ENCODE measurements around the gene MOCOS.
"Not testable (repeated sequence)": the region's sequence is repeated elsewhere in the genome, so short reads cannot be mapped to it uniquely, and the experiment has no call there.

MOCOS gene

GRCh38 chr18:36200354-36200771 is 13.1 kb downstream of the MOCOS start:
- DNase-seq (ENCODE audit: low spot score) = no peak

GRCh38 chr18:36201765-36202164 is 14.5 kb downstream of the MOCOS start:
- no peak for DNase-seq (ENCODE audit: low spot score)

- no peak for DNase-seq (ENCODE audit: low spot score)
Measured at GRCh38 chr18:36203360-36203895, 16.1 kb downstream of the MOCOS start.

- no peak for DNase-seq (ENCODE audit: low spot score)
Measured at GRCh38 chr18:36205166-36205565, 17.9 kb downstream of the MOCOS start.

DNA sequence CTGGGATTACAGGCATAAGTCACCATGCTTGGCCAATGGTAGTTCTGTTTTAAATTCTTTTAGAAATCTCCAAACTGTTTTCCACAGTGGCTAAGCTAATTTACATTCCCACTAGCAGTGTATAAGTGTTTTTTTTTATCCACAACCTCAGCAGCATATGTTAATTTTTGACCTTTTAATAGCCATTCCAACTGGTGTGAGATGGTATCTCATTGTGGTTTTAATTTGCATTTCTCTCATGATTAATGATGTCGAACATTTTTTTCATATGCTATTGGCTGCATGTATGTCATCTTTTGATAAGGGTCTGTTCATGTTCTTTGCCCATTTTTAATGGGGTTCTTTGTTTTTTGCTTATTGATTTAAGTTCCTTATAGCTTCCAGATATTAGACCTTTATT is 20.0 kb downstream of the MOCOS start:
- DNase-seq (ENCODE audit: low spot score) = no peak

DNA sequence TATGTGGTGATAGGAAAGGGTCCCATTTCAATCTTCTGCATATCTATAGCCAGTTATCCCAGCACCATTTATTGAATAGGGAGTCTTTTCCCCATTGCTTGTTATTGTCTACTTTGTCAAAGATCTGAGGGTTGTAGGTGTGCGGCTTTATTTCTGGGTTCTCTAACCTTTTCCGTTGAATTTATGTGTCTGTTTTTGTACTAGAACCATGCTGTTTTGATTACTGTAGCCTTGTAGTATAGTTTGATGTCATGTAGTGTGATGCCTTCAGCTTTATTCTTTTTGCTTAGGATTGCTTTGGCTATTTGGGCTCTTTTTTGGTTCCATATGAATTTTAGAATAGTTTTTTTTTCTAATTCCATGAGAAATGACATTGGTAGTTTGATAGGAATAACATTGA is 20.7 kb downstream of the MOCOS start:
- not testable (repeated sequence) for DNase-seq (ENCODE audit: low spot score)

DNA sequence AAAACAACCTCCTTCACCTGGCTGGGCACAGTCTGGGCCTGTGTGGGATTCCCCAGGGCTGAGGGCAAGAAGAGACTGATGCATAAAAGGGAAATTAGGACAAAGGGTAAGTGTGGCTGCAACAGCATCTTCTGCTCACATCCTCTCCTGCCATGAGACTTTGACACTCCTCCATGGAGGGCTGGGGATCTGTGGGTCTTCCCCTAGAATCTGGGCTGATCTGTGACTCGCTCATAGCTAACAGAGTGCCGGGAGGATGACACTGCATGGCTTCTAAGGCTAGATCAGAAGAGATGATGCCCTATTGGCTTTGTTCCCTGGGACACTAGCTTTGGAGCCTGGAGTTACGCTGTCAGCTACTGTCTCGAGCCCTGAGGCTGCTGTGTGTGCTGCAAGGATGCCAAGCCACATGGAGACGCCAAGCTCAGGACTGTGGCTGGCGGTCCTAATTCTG is 24.3 kb downstream of the MOCOS start:
- DNase-seq (ENCODE audit: low spot score) = no peak

- no peak for DNase-seq (ENCODE audit: low spot score)
Measured at GRCh38 chr18:36212301-36213171, 25.2 kb downstream of the MOCOS start.

DNA sequence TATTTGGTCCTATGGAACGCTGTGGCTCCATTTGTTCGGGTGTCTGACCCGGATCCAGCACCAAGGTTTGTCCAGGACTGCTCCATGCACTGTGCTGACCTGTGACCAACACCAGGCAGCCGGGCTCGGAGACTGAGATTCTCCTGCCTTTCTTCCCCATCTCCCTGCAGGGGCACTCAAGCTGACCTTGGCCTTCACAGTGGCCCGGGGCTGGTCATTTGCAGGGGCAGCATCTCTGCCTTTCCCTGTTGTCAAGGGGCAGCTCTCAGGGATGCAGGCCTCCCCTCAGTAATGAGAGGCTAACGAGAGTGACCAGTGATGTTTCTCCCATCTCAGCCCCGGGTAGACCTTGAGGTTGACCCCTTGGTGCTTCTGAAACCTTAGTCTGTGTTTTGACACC is 27.5 kb downstream of the MOCOS start:
- no peak for DNase-seq (ENCODE audit: low spot score)

GRCh38 chr18:36215577-36215976 is 28.3 kb downstream of the MOCOS start:
- DNase-seq (ENCODE audit: low spot score) = no peak

GRCh38 chr18:36217348-36217747 is 30.1 kb downstream of the MOCOS start:
- DNase-seq (ENCODE audit: low spot score) = no peak

DNA sequence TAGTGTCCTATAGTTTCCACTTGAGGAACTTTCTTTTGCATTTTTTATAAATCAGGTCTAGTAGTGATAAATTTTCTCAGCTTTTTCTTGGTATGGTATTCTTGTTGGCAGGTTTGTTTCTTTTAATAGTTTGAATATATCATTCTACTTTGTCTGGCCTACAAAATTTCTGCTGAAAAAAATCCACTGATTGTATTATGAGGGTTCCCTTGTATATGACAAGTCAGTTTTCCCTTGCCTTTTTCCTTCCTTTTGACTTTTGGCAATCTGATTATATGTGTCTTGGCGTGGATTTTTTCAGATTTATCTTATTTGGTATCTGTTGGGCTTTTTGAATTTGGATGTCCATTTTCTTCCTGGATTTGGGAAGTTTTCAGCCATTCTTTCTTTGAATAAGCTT is 41.9 kb downstream of the MOCOS start:
- DNase-seq (ENCODE audit: low spot score) = no peak

GRCh38 chr18:36240510-36240909 is 53.2 kb downstream of the MOCOS start:
- not testable (repeated sequence) for DNase-seq (ENCODE audit: low spot score)

DNA sequence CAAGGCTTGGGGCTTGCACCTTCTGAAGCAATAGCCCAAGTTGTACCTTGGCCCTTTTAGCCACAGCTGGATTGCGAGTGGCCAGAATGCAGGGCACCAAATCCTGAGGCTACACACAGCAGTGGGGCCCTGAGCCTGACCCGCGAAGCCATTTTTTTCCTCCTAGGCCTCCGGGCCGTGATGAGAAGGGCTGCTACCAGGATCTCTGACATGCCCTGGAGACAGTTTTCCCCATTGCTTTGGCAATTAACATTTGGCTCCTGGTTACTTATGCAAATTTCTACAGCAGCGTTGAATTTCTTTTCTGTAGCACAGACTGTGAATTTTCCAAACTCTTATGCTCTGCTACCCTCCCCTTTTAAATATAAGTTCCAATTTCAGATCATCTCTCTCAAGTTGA is 54.5 kb downstream of the MOCOS start:
- no peak for DNase-seq (ENCODE audit: low spot score)

DNA sequence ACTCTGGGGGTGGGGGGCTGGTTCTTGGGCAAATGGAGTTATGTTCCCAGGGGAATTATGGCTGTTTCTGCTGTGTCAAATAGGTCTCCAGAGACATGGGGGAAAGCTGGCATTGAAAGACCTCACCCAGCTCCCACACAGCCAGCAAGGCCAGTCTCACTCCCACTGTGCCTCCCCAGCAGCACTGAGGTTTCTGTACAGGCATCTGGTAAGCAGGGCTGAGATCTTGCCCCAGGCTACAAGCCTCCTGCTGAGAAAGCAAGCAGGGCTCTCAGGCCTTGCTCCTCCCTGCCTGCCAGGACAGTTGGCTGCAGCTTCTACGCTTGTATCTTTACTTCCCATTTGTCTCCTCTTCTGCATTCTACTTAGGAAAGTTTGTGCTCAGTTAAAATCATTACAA is 59.7 kb downstream of the MOCOS start:
- DNase-seq (ENCODE audit: low spot score) = no peak

DNA sequence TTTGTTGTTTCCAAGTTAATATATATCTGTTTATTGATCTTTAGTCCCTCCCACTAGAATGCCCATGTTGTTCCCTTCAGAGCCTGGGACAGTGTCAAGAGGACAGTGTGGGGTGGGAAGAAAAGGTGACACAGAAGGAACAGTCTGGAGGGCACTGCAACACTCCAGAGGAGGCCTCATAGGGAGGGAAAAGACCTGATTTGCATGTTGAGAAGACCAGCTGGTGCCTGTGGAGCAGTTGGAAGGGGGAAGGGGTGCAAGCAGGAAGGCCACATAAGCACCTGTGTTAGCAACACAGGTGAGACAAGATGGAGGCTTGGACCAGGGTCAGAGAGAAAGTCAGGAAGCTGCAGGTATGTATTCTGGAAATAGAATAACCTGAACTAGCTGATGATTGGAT is 62.1 kb downstream of the MOCOS start:
- DNase-seq (ENCODE audit: low spot score) = no peak

DNA sequence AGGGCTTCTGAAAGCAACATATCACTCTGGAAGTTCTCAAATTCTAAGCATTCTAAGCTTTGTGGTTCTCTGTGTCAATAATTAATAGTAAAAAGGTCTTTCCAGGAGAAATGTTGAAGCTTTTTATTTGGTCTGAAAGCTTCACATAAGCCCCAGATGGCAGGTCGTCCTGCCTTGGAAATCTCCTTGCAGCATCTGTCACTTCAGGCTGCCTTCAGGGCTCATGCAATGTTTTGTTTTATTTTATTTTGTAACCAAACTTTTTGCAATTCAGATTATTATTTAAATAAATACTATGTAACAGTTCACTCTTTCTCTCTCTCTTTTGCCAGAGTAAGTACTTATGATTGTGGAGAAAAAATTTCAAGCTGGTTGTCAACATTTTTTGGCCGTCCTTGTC is 63.5 kb downstream of the MOCOS start:
- DNase-seq (ENCODE audit: low spot score) = no peak

- no peak for DNase-seq (ENCODE audit: low spot score)
Measured at GRCh38 chr18:36255072-36255698, 67.9 kb downstream of the MOCOS start.

GRCh38 chr18:36256094-36256493 is 68.8 kb downstream of the MOCOS start:
- no peak for DNase-seq (ENCODE audit: low spot score)

- DNase-seq (ENCODE audit: low spot score) = no peak
Measured at GRCh38 chr18:36262971-36263370, 75.7 kb downstream of the MOCOS start.

GRCh38 chr18:36264283-36264682 is 77.0 kb downstream of the MOCOS start:
- DNase-seq (ENCODE audit: low spot score) = no peak

- DNase-seq (ENCODE audit: low spot score) = no peak
Measured at GRCh38 chr18:36265015-36265414, 77.7 kb downstream of the MOCOS start.

GRCh38 chr18:36269157-36269556 is 81.9 kb downstream of the MOCOS start:
- DNase-seq (ENCODE audit: low spot score) = no peak

All from AG08396 (cell line).